DOHH2 (cell line): Measurements from ENCODE around the gene AMBRA1.

Experiments used
- H3F3A ChIP-seq: fragments of 200-600 bp; sonication (generic), shearing (Covaris generic); 2 replicates; pipeline ENCODE4 v1.6.0; 2016; ENCODE audit warnings: antibody characterized with exemption, mild to moderate bottlenecking; ENCODE audit not compliant: control insufficient read depth, insufficient read depth
- H3K27ac ChIP-seq: fragments of 200-600 bp; sonication (generic); 2 replicates; pipeline ENCODE4 v1.5.1; 2014; ENCODE audit warnings: low read depth, mild to moderate bottlenecking, low read length, moderate library complexity
- H3K27me3 ChIP-seq: fragments of 200-600 bp; sonication (generic); 2 replicates; pipeline ENCODE4 v1.6.1; 2014; ENCODE audit warnings: mild to moderate bottlenecking, low read length, mixed read lengths; ENCODE audit not compliant: control insufficient read depth
- H3K36me3 ChIP-seq: fragments of 200-600 bp; sonication (generic); 2 replicates; pipeline ENCODE4 v1.6.1; 2014; ENCODE audit warnings: mild to moderate bottlenecking, low read length, moderate library complexity, mixed read lengths; ENCODE audit not compliant: control insufficient read depth
- H3K4me1 ChIP-seq: fragments of 200-600 bp; sonication (generic); 2 replicates; pipeline ENCODE4 v1.6.1; 2014; ENCODE audit warnings: mild to moderate bottlenecking, low read length, mixed read lengths; ENCODE audit not compliant: control insufficient read depth
- H3K4me2 ChIP-seq: fragments of 200-600 bp; sonication (generic); 2 replicates; pipeline ENCODE4 v1.6.0; 2014; ENCODE audit warnings: mild to moderate bottlenecking, low read length, moderate library complexity
- H3K4me3 ChIP-seq: fragments of 200-600 bp; sonication (generic); 2 replicates; pipeline ENCODE4 v1.5.1; 2014; ENCODE audit warnings: mild to moderate bottlenecking, low read length, mixed read lengths
- H3K79me2 ChIP-seq: fragments of 200-600 bp; sonication (generic); 2 replicates; pipeline ENCODE4 v1.6.1; 2014; ENCODE audit warnings: mild to moderate bottlenecking, low read length, mixed read lengths; ENCODE audit not compliant: control insufficient read depth
- H3K9me2 ChIP-seq: fragments of 200-600 bp; sonication (generic); replicated peaks from 2 replicates; pipeline ENCODE4 v1.6.1; 2014; ENCODE audit warnings: mild to moderate bottlenecking, low read length, mixed read lengths; ENCODE audit not compliant: control insufficient read depth
- H3K9me3 ChIP-seq: fragments of 200-600 bp; sonication (generic); 2 replicates; pipeline ENCODE4 v1.6.1; 2014; ENCODE audit warnings: antibody characterized with exemption, low read length, mixed read lengths; ENCODE audit not compliant: control insufficient read depth, insufficient read depth
- H4K20me1 ChIP-seq: fragments of 200-600 bp; sonication (generic); 2 replicates; pipeline ENCODE4 v1.6.0; 2014; ENCODE audit warnings: low read depth, mild to moderate bottlenecking, antibody characterized with exemption, low read length, moderate library complexity; ENCODE audit not compliant: control insufficient read depth, insufficient read depth
- EZH2phosphoT487 ChIP-seq: fragments of 200-600 bp; sonication (generic); IDR thresholded peaks from 2 replicates; pipeline ENCODE4 v1.6.1; 2017; ENCODE audit warnings: borderline replicate concordance, mild to moderate bottlenecking, antibody characterized with exemption, low read length, moderate library complexity, mixed read lengths
- TF ChIP-seq, protein P1 (sequence below): fragments of 200-600 bp; sonication (generic); IDR thresholded peaks from one replicate; pipeline ENCODE4 v1.5.1; 2014; ENCODE audit warnings: antibody characterized with exemption, mild to moderate bottlenecking, low read depth, low read length; ENCODE audit not compliant: poor library complexity, severe bottlenecking

Gene AMBRA1

GRCh38 chr11:46353698-46354097 lies 240.1 kb downstream of the AMBRA1 start:
- Histone ChIP-seq H3K27ac (no peak overlapping the region), H3K4me2 (no peak overlapping the region), H3K36me3 (no peaks in the 10 kb centered on the region; the same call in 1 of the 2 replicates), H3K4me3 (no peak overlapping the region), H3F3A (no peaks in the 10 kb centered on the region), H3K79me2 (peaks cover 77% of the 10 kb centered on the region), H3K9me3 (no peaks in the 10 kb centered on the region), H3K27me3 (no peaks in the 10 kb centered on the region), H3K9me2 (no peaks in the 10 kb centered on the region), H4K20me1 (peaks cover 7% of the 10 kb centered on the region), H3K4me1 (peaks cover 17% of the 10 kb centered on the region)
- no peak for TF ChIP-seq EZH2phosphoT487
- TF ChIP-seq, protein P1, sequence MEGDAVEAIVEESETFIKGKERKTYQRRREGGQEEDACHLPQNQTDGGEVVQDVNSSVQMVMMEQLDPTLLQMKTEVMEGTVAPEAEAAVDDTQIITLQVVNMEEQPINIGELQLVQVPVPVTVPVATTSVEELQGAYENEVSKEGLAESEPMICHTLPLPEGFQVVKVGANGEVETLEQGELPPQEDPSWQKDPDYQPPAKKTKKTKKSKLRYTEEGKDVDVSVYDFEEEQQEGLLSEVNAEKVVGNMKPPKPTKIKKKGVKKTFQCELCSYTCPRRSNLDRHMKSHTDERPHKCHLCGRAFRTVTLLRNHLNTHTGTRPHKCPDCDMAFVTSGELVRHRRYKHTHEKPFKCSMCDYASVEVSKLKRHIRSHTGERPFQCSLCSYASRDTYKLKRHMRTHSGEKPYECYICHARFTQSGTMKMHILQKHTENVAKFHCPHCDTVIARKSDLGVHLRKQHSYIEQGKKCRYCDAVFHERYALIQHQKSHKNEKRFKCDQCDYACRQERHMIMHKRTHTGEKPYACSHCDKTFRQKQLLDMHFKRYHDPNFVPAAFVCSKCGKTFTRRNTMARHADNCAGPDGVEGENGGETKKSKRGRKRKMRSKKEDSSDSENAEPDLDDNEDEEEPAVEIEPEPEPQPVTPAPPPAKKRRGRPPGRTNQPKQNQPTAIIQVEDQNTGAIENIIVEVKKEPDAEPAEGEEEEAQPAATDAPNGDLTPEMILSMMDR = no peak

- no peaks in the 10 kb centered on the region; the same call in 1 of the 2 replicates for H3K36me3 ChIP-seq
- peaks cover 24% of the 10 kb centered on the region for H3K4me1 ChIP-seq
- H3K27me3 ChIP-seq = no peaks in the 10 kb centered on the region
- peaks cover 11% of the 10 kb centered on the region for H4K20me1 ChIP-seq
- H3K27ac ChIP-seq = no peak overlapping the region
- H3K9me3 ChIP-seq = no peaks in the 10 kb centered on the region
- no peak overlapping the region for H3K4me2 ChIP-seq
- H3K4me3 ChIP-seq = no peak overlapping the region
- peaks cover 82% of the 10 kb centered on the region for H3K79me2 ChIP-seq
- no peak for TF ChIP-seq EZH2phosphoT487
- TF ChIP-seq, protein P1 = peak; percentile 93
- no peaks in the 10 kb centered on the region for H3K9me2 ChIP-seq
- no peaks in the 10 kb centered on the region for H3F3A ChIP-seq
Observed at GRCh38 chr11:46352063-46352841, 241.6 kb downstream of the AMBRA1 start.

DNA sequence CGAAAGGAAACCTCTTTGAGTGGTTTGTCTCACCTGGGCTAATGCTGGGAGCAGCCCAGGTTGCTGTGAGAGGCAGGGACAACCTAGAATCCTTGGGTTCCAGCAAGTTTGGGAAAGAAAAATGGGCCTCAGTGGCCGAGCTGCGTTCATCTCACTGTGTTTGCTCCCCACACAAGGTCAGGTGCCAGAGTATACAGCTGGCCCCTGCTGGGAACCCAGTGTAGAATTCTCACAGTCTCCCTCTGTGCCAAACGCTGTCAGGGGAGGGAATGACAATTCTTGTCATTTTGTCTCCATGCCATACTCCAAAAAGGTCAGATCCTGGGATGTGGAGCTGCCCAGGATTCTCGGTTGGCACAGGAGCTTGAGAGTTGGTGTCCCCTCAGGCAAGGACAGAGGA lies 242.2 kb downstream of the AMBRA1 start:
- no peak overlapping the region for H3K4me2 ChIP-seq
- H3F3A ChIP-seq = no peaks in the 10 kb centered on the region
- no peak overlapping the region for H3K27ac ChIP-seq
- no peaks in the 10 kb centered on the region for H3K9me3 ChIP-seq
- no peak overlapping the region for H3K4me3 ChIP-seq
- peaks cover 12% of the 10 kb centered on the region for H4K20me1 ChIP-seq
- no peaks in the 10 kb centered on the region; the same call in 1 of the 2 replicates for H3K36me3 ChIP-seq
- no peaks in the 10 kb centered on the region for H3K9me2 ChIP-seq
- peaks cover 76% of the 10 kb centered on the region for H3K79me2 ChIP-seq
- no peak for TF ChIP-seq EZH2phosphoT487
- TF ChIP-seq, protein P1 = no peak
- H3K27me3 ChIP-seq = peaks cover 3% of the 10 kb centered on the region
- peaks cover 28% of the 10 kb centered on the region for H3K4me1 ChIP-seq
